GM19351 (cell line): ENCODE measurements around the gene CUEDC1.
"Not testable (repeated sequence)": the region's sequence is repeated elsewhere in the genome, so short reads cannot be mapped to it uniquely, and the experiment has no call there.

Source experiments
- ATAC-seq: cut with Tn5 transposase; IDR thresholded peaks from one replicate; pipeline ENCODE4 v1.9.1; 2021; ENCODE audit warnings: mild to moderate bottlenecking, moderate library complexity; ENCODE audit not compliant: unreplicated experiment

Gene CUEDC1

GRCh38 chr17:57940653-57941329 is 14.4 kb downstream of the CUEDC1 start:
- ATAC-seq: no peak

GRCh38 chr17:57940231-57940630 is 15.0 kb downstream of the CUEDC1 start:
- ATAC-seq: no peak

GRCh38 chr17:57939797-57940196 is 15.4 kb downstream of the CUEDC1 start:
- peak; percentile 70 for ATAC-seq

GRCh38 chr17:57938061-57938502 is 17.1 kb downstream of the CUEDC1 start:
- ATAC-seq: no peak

- ATAC-seq: no peak
Measured at GRCh38 chr17:57937492-57937891, 17.7 kb downstream of the CUEDC1 start.

- no peak for ATAC-seq
Measured at GRCh38 chr17:57935833-57936807, 19.1 kb downstream of the CUEDC1 start.

- no peak for ATAC-seq
Measured at GRCh38 chr17:57931488-57932137, 23.6 kb downstream of the CUEDC1 start.

GRCh38 chr17:57930239-57930638 is 25.0 kb downstream of the CUEDC1 start:
- no peak for ATAC-seq

- ATAC-seq: no peak
Measured at GRCh38 chr17:57929386-57929785, 25.8 kb downstream of the CUEDC1 start.

GRCh38 chr17:57928928-57929327 is 26.3 kb downstream of the CUEDC1 start:
- no peak for ATAC-seq

GRCh38 chr17:57927048-57927723 is 28.0 kb downstream of the CUEDC1 start:
- ATAC-seq: no peak

GRCh38 chr17:57926723-57927047 is 28.5 kb downstream of the CUEDC1 start:
- no peak for ATAC-seq

GRCh38 chr17:57925361-57925990 is 29.7 kb downstream of the CUEDC1 start:
- ATAC-seq: no peak

GRCh38 chr17:57924677-57925076 is 30.5 kb downstream of the CUEDC1 start:
- no peak for ATAC-seq

GRCh38 chr17:57923182-57923872 is 31.9 kb downstream of the CUEDC1 start:
- ATAC-seq: no peak

GRCh38 chr17:57922745-57923144 is 32.5 kb downstream of the CUEDC1 start:
- ATAC-seq: not testable (repeated sequence)

- ATAC-seq: no peak
Measured at GRCh38 chr17:57920916-57921703, 34.1 kb downstream of the CUEDC1 start.

GRCh38 chr17:57919918-57920317 is 35.3 kb downstream of the CUEDC1 start:
- no peak for ATAC-seq
